ENCODE measurements around the gene LRRC43.

The LRRC43 gene

DNA sequence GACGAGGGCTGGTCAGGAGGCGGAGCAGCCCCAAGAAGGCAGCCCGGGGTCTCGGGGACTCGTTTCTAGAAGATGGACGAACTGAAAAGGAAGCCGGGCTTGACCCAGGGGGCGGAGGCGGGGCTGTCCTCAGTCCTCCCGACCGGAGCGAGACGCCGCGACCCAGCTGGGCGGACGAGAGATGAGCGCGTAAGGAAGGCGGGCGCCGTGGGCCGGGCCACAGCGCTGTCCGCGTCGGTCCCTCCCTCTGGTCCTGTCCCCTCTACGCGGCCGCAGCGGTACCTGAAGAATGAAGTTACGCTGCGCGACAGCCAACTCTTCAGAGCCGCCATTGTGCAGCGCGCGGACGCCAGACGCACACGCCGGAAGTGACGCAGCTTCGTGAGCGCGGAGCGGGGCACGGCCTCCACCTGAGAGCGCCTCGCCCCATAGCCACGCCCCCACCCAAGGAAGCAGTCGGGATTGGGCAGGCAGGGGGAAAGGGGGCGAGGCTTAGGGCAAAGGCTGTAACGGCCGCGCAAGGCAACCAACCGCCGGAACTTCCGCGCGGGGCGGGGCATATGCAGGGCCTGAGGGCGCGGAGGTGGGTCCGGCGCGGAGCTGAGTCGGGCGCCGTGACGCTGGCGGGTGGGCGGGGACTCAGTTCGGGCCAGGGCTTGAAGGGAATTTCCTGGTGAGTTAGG is 42.9 kb downstream of the LRRC43 start, which contains the start of gene DIABLO:
TSS of gene DIABLO (minus strand) at position 370 of the 683 bp plus-strand sequence. CDS start at position 332, 38 bp downstream.
- peak; percentile 100 for DNase-seq
- peaks cover 18 to 21% of the 10 kb centered on the region in 2 experiments for H3K4me1 ChIP-seq (ENCODE audit: control insufficient read depth in 1 of 2, insufficient read depth in 2 of 2, low read length in 2 of 2)
- H3K23ac ChIP-seq (ENCODE audit: low read length), result no peak within 1 kb of the TSS
- H3K9me3 ChIP-seq (ENCODE audit: insufficient read depth, low read depth, low read length), result no peaks in the 10 kb centered on the region
- H3K79me2 ChIP-seq (ENCODE audit: control insufficient read depth, insufficient read depth, low read length, poor library complexity), result peaks cover 11% of the 10 kb centered on the region
- H3K14ac ChIP-seq (ENCODE audit: low read length), result peak within 1 kb of the TSS; percentile 95
- H3K4me3 ChIP-seq (ENCODE audit: low read depth, low read length), result peak within 1 kb of the TSS; percentile 98
- H2BK12ac ChIP-seq (ENCODE audit: low read length), result no peak within 1 kb of the TSS
- H2AK5ac ChIP-seq (ENCODE audit: low read length), result peak within 1 kb of the TSS; percentile 65
- peak within 1 kb of the TSS; percentile 98 for H3K9ac ChIP-seq (ENCODE audit: low read length)
- H3K4ac ChIP-seq (ENCODE audit: low read depth, low read length), result peak within 1 kb of the TSS; percentile 42
- peak within 1 kb of the TSS; percentile 98 for H3K27ac ChIP-seq (ENCODE audit: low read depth, low read length)
- H4K12ac ChIP-seq (ENCODE audit: low read depth, low read length), result peak within 1 kb of the TSS; percentile 75
- peak within 1 kb of the TSS; percentile 78 for H2BK5ac ChIP-seq (ENCODE audit: low read depth, low read length, poor library complexity)
- H2BK120ac ChIP-seq (ENCODE audit: insufficient read depth, low read length, poor library complexity), result peak within 1 kb of the TSS; percentile 69
- H3K4me2 ChIP-seq (ENCODE audit: low read length), result peak within 1 kb of the TSS; percentile 88
- H3K36me3 ChIP-seq (ENCODE audit: control insufficient read depth in 1 of 2, insufficient read depth in 2 of 2, low read length in 2 of 2), result peaks cover 11 to 18% of the 10 kb centered on the region in 2 experiments
- peak within 1 kb of the TSS; percentile 76 for H3K18ac ChIP-seq (ENCODE audit: low read length)
- no peaks in the 10 kb centered on the region for H3K27me3 ChIP-seq (ENCODE audit: insufficient read depth, low read length)
- peak within 1 kb of the TSS; percentile 89 for H4K8ac ChIP-seq (ENCODE audit: low read depth, low read length)
- H3K79me1 ChIP-seq (ENCODE audit: low read length), result peaks cover 8% of the 10 kb centered on the region
- H2AFZ ChIP-seq (ENCODE audit: insufficient read depth, low read length, poor library complexity), result peak within 1 kb of the TSS; percentile 89
- H4K91ac ChIP-seq (ENCODE audit: low read depth, low read length), result peak within 1 kb of the TSS; percentile 68
- no CpG with 5 or more reads among the region's 74 CpGs for WGBS (ENCODE audit: extremely low coverage, insufficient coverage, insufficient read length)

DNA sequence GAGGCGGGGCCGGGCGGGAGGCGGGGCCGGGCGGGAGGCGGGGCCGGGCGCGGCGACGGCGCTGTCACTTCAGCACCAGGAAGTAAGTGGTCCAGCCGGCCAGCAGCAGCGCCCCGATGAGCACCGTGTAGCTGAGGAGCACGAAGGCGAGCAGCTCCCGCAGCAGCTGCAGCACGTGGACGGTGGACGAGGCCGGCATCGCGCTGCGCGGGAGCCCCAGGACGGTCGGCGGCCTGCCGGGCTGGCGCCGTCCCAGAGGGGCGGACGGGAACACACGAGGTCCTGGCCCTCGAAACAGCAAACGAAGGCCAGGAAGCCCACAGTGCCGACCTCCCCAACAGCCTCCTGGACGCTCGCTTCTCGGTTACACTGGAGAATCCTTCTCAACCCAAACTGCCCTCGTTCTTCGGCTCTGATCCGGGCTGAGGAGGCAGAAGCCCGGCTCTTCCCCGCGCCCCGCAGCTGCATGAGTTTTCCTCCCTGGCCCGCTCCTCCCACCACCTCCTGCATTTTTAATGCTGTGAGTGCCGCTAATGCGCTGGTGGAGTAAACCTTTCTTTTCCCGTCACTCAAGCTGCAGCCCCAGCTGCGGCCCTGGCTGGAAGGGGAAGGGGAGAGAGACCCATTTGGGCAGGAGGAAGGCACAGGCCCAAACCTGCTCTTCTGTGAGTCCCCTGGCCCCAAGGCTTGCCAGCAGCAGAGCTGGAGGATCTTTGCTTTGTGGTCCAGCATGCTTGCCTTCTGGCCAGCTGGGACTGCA is 43.6 kb downstream of the LRRC43 start:
- Histone ChIP-seq H3K27me3 (ENCODE audit: insufficient read depth, low read length) (no peaks in the 10 kb centered on the region), H3K36me3 (ENCODE audit: control insufficient read depth in 1 of 2, insufficient read depth in 2 of 2, low read length in 2 of 2) (peaks cover 9 to 15% of the 10 kb centered on the region in 2 experiments), H4K12ac (ENCODE audit: low read depth, low read length) (no peak overlapping the region), H3K27ac (ENCODE audit: low read depth, low read length) (no peak overlapping the region), H2AFZ (ENCODE audit: insufficient read depth, low read length, poor library complexity) (no peak overlapping the region), H3K9ac (ENCODE audit: low read length) (no peak overlapping the region), H3K4me3 (ENCODE audit: low read depth, low read length) (peak overlapping the region; percentile 51), H3K4me1 (ENCODE audit: control insufficient read depth in 1 of 2, insufficient read depth in 2 of 2, low read length in 2 of 2) (peaks cover 18 to 21% of the 10 kb centered on the region in 2 experiments), H4K91ac (ENCODE audit: low read depth, low read length) (no peak overlapping the region), H3K23ac (ENCODE audit: low read length) (no peak overlapping the region), H3K18ac (ENCODE audit: low read length) (no peak overlapping the region), H2BK5ac (ENCODE audit: low read depth, low read length, poor library complexity) (no peak overlapping the region), H2BK120ac (ENCODE audit: insufficient read depth, low read length, poor library complexity) (no peak overlapping the region), H2AK5ac (ENCODE audit: low read length) (no peak overlapping the region), H3K79me1 (ENCODE audit: low read length) (peaks cover 8% of the 10 kb centered on the region), H3K4ac (ENCODE audit: low read depth, low read length) (no peak overlapping the region), H3K79me2 (ENCODE audit: control insufficient read depth, insufficient read depth, low read length, poor library complexity) (peaks cover 11% of the 10 kb centered on the region), H3K4me2 (ENCODE audit: low read length) (peak overlapping the region; percentile 73), H3K14ac (ENCODE audit: low read length) (no peak overlapping the region), H2BK12ac (ENCODE audit: low read length) (no peak overlapping the region), H3K9me3 (ENCODE audit: insufficient read depth, low read depth, low read length) (no peaks in the 10 kb centered on the region), H4K8ac (ENCODE audit: low read depth, low read length) (no peak overlapping the region)
- no CpG with 5 or more reads among the region's 55 CpGs for WGBS (ENCODE audit: extremely low coverage, insufficient coverage, insufficient read length)
- DNase-seq, result no peak

DNA sequence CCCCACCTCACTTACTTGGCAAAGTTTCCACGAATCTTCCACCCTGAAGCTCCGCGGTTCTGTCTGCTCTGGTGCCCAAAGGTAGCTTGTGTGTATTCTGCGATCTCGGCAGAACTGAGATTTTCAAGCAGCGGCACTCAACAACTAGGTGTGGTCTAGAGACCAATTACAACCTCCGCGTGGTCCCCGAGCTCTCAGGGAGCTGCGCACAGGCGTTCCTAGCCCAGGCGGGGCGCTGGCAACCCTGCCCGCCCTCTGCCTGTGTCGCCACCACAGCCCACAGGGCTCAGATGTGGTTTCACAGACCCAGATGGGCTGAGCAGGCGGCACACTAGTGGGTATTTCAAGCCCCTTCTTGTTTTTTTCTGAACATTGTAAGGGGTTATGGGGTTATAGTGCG is 44.4 kb downstream of the LRRC43 start:
- Histone ChIP-seq H3K4me1 (ENCODE audit: control insufficient read depth in 1 of 2, insufficient read depth in 2 of 2, low read length in 2 of 2) (peaks cover 18 to 21% of the 10 kb centered on the region in 2 experiments), H3K23ac (ENCODE audit: low read length) (no peak overlapping the region), H3K9me3 (ENCODE audit: insufficient read depth, low read depth, low read length) (no peaks in the 10 kb centered on the region), H3K14ac (ENCODE audit: low read length) (no peak overlapping the region), H3K4ac (ENCODE audit: low read depth, low read length) (no peak overlapping the region), H3K79me1 (ENCODE audit: low read length) (peaks cover 8% of the 10 kb centered on the region), H4K8ac (ENCODE audit: low read depth, low read length) (no peak overlapping the region), H2BK5ac (ENCODE audit: low read depth, low read length, poor library complexity) (no peak overlapping the region), H2AK5ac (ENCODE audit: low read length) (no peak overlapping the region), H3K9ac (ENCODE audit: low read length) (no peak overlapping the region), H2BK120ac (ENCODE audit: insufficient read depth, low read length, poor library complexity) (no peak overlapping the region), H2AFZ (ENCODE audit: insufficient read depth, low read length, poor library complexity) (no peak overlapping the region), H3K4me2 (ENCODE audit: low read length) (no peak overlapping the region), H2BK12ac (ENCODE audit: low read length) (no peak overlapping the region), H4K91ac (ENCODE audit: low read depth, low read length) (no peak overlapping the region), H3K36me3 (ENCODE audit: control insufficient read depth in 1 of 2, insufficient read depth in 2 of 2, low read length in 2 of 2) (peaks cover 9 to 15% of the 10 kb centered on the region in 2 experiments), H3K27me3 (ENCODE audit: insufficient read depth, low read length) (no peaks in the 10 kb centered on the region), H3K18ac (ENCODE audit: low read length) (no peak overlapping the region), H3K4me3 (ENCODE audit: low read depth, low read length) (no peak overlapping the region), H3K79me2 (ENCODE audit: control insufficient read depth, insufficient read depth, low read length, poor library complexity) (peaks cover 11% of the 10 kb centered on the region), H3K27ac (ENCODE audit: low read depth, low read length) (no peak overlapping the region), H4K12ac (ENCODE audit: low read depth, low read length) (no peak overlapping the region)
- no CpG with 5 or more reads among the region's 17 CpGs for WGBS (ENCODE audit: extremely low coverage, insufficient coverage, insufficient read length)
- no peak for DNase-seq

DNA sequence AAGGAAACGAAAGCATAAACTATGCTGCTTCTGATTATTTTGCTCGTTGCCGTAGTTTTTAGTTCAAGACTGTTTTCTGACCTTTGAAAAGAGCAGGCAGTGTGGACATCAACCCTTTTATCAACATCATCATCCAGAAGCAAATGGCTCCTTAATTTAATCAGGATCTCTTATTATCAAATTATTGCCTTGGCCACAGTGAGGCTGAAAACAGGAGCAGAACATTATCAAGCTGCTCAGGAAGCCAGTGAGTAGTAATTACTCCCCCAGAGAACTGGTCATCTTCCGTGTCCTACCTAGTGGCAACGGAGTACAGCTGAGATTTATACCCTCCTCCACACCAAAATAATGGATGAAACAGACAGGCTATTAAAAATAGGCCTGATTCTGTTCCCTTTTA is 45.2 kb downstream of the LRRC43 start:
- WGBS (ENCODE audit: extremely low coverage, insufficient coverage, insufficient read length), result no CpG with 5 or more reads among the region's 5 CpGs
- H3K9ac ChIP-seq (ENCODE audit: low read length), result no peak overlapping the region
- DNase-seq, result no peak
- H3K79me1 ChIP-seq (ENCODE audit: low read length), result peaks cover 6% of the 10 kb centered on the region
- no peak overlapping the region for H4K12ac ChIP-seq (ENCODE audit: low read depth, low read length)
- H3K14ac ChIP-seq (ENCODE audit: low read length), result no peak overlapping the region
- no peak overlapping the region for H4K8ac ChIP-seq (ENCODE audit: low read depth, low read length)
- H3K27me3 ChIP-seq (ENCODE audit: insufficient read depth, low read length), result no peaks in the 10 kb centered on the region
- H2BK120ac ChIP-seq (ENCODE audit: insufficient read depth, low read length, poor library complexity), result no peak overlapping the region
- peaks cover 15 to 17% of the 10 kb centered on the region in 2 experiments for H3K4me1 ChIP-seq (ENCODE audit: control insufficient read depth in 1 of 2, insufficient read depth in 2 of 2, low read length in 2 of 2)
- H3K79me2 ChIP-seq (ENCODE audit: control insufficient read depth, insufficient read depth, low read length, poor library complexity), result peaks cover 9% of the 10 kb centered on the region
- H2BK12ac ChIP-seq (ENCODE audit: low read length), result no peak overlapping the region
- H4K91ac ChIP-seq (ENCODE audit: low read depth, low read length), result no peak overlapping the region
- H3K4ac ChIP-seq (ENCODE audit: low read depth, low read length), result no peak overlapping the region
- H3K23ac ChIP-seq (ENCODE audit: low read length), result no peak overlapping the region
- no peak overlapping the region for H3K27ac ChIP-seq (ENCODE audit: low read depth, low read length)
- no peak overlapping the region for H3K4me3 ChIP-seq (ENCODE audit: low read depth, low read length)
- peaks cover 10 to 13% of the 10 kb centered on the region in 2 experiments for H3K36me3 ChIP-seq (ENCODE audit: control insufficient read depth in 1 of 2, insufficient read depth in 2 of 2, low read length in 2 of 2)
- no peak overlapping the region for H3K18ac ChIP-seq (ENCODE audit: low read length)
- no peak overlapping the region for H2BK5ac ChIP-seq (ENCODE audit: low read depth, low read length, poor library complexity)
- H2AFZ ChIP-seq (ENCODE audit: insufficient read depth, low read length, poor library complexity), result no peak overlapping the region
- H3K9me3 ChIP-seq (ENCODE audit: insufficient read depth, low read depth, low read length), result no peaks in the 10 kb centered on the region
- H3K4me2 ChIP-seq (ENCODE audit: low read length), result no peak overlapping the region
- no peak overlapping the region for H2AK5ac ChIP-seq (ENCODE audit: low read length)
